GM18867 (cell line): Measurements from ENCODE around the gene FAM81A.
"Not testable (repeated sequence)": the region's sequence is repeated elsewhere in the genome, so short reads cannot be mapped to it uniquely, and the experiment has no call there.

ENCODE experiments used
- ATAC-seq: cut with Tn5 transposase; IDR thresholded peaks from one replicate; pipeline ENCODE4 v1.9.1; 2021; ENCODE audit warnings: mild to moderate bottlenecking, moderate library complexity; ENCODE audit not compliant: unreplicated experiment

FAM81A gene

GRCh38 chr15:59473226-59473625, 35.2 kb downstream of the FAM81A start:
- ATAC-seq = no peak

GRCh38 chr15:59475161-59475560, 37.2 kb downstream of the FAM81A start:
- not testable (repeated sequence) for ATAC-seq

- no peak for ATAC-seq
Measured at GRCh38 chr15:59484399-59484798, 46.4 kb downstream of the FAM81A start.

GRCh38 chr15:59485036-59485435, 47.0 kb downstream of the FAM81A start:
- ATAC-seq = no peak

GRCh38 chr15:59489485-59489884, 51.5 kb downstream of the FAM81A start:
- not testable (repeated sequence) for ATAC-seq

GRCh38 chr15:59491062-59491461, 53.1 kb downstream of the FAM81A start:
- ATAC-seq = no peak

- ATAC-seq = peak; percentile 51
Measured at GRCh38 chr15:59492389-59493377, 54.7 kb downstream of the FAM81A start.

GRCh38 chr15:59501597-59501996, 63.6 kb downstream of the FAM81A start:
- peak; percentile 53 for ATAC-seq

- ATAC-seq = no peak
Measured at GRCh38 chr15:59515190-59515589, 77.2 kb downstream of the FAM81A start.

- ATAC-seq = no peak
Measured at GRCh38 chr15:59516655-59517461, 78.9 kb downstream of the FAM81A start.

- no peak for ATAC-seq
Measured at GRCh38 chr15:59519329-59519728, 81.3 kb downstream of the FAM81A start.

GRCh38 chr15:59521443-59521842, 83.5 kb downstream of the FAM81A start:
- ATAC-seq = no peak

GRCh38 chr15:59522988-59523461, 85.0 kb downstream of the FAM81A start:
- ATAC-seq = no peak

GRCh38 chr15:59523702-59524101, 85.7 kb downstream of the FAM81A start:
- no peak for ATAC-seq

GRCh38 chr15:59524331-59524731, 86.3 kb downstream of the FAM81A start:
- ATAC-seq = no peak

- not testable (repeated sequence) for ATAC-seq
Measured at GRCh38 chr15:59526466-59526865, 88.5 kb downstream of the FAM81A start.

- no peak for ATAC-seq
Measured at GRCh38 chr15:59528429-59528828, 90.4 kb downstream of the FAM81A start.

GRCh38 chr15:59528961-59529402, 91.0 kb downstream of the FAM81A start:
- no peak for ATAC-seq

- ATAC-seq = no peak
Measured at GRCh38 chr15:59531066-59531675, 93.2 kb downstream of the FAM81A start.

- ATAC-seq = no peak
Measured at GRCh38 chr15:59532770-59533379, 94.9 kb downstream of the FAM81A start.

GRCh38 chr15:59536553-59536952, 98.6 kb downstream of the FAM81A start:
- no peak for ATAC-seq
